Activated CD4-positive, alpha-beta T cell treated with anti-CD3 and anti-CD28 coated beads for 36 hours (primary cell): Measurements from ENCODE around the gene UBE2R2. TPM values are rescaled to one million over a fixed set of nuclear protein-coding genes. Genes with fewer than 3 reads are reported as not detected.
"Not testable (repeated sequence)": the region's sequence is repeated elsewhere in the genome, so short reads cannot be mapped to it uniquely, and the experiment has no call there.

Experiments used
- ATAC-seq: fragments of 200-7000 bp; cut with Tn5 transposase; one replicate; pipeline ENCODE4 v1.10.0; 2021; ENCODE audit warnings: mild to moderate bottlenecking, moderate library complexity
- CTCF ChIA-PET: fragments of 350-600 bp; sonication (Branson Sonifier 250); formaldehyde crosslinking; loops from one replicate; lab custom pipeline; 2021; ENCODE audit warnings: antibody characterized with exemption; lab: Charles Lee
- POLR2A ChIA-PET: fragments of 350-600 bp; sonication (Branson Sonifier 250); formaldehyde crosslinking; loops from one replicate; lab custom pipeline; 2021; ENCODE audit warnings: antibody characterized with exemption, inconsistent platforms; lab: Charles Lee
- DNase-seq: peaks from one replicate; pipeline ENCODE4 v3.0.0-alpha.2; 2020
- H3K27ac Mint-ChIP-seq: one replicate; pipeline ENCODE4 v1.8.0; 2021; ENCODE audit warnings: mixed read lengths
- H3K27me3 Mint-ChIP-seq: one replicate; pipeline ENCODE4 v1.8.0; 2021; ENCODE audit warnings: mixed read lengths
- H3K36me3 Mint-ChIP-seq: one replicate; pipeline ENCODE4 v1.8.0; 2021; ENCODE audit warnings: low read depth, mixed read lengths
- H3K4me1 Mint-ChIP-seq: one replicate; pipeline ENCODE4 v1.8.0; 2021; ENCODE audit warnings: mixed read lengths
- H3K4me3 Mint-ChIP-seq: one replicate; pipeline ENCODE4 v1.8.0; 2021; ENCODE audit warnings: mild to moderate bottlenecking, moderate library complexity, mixed read lengths
- H3K9me3 Mint-ChIP-seq: one replicate; pipeline ENCODE4 v1.8.0; 2021; ENCODE audit warnings: low read depth, mixed read lengths
- intact Hi-C, 2 experiments: fragments of 100-400 bp; cut with DNase I in 1 of 2; cut with micrococcal nuclease in 1 of 2; formaldehyde crosslinking; loops; one replicate each; pipeline versions ENCODE4 v1.14.2 to v1.15.1; 2022 to 2024; cut with DNase I, micrococcal nuclease
- total RNA-seq, 2 experiments: library from RNA; stranded (reverse); gene quantifications; one replicate each; pipeline ENCODE4 v1.2.3, GENCODE V29; 2021

UBE2R2 gene
- total RNA-seq, 2 experiments from 2014 or later: 47.7 to 49.5 TPM

- CTCF ChIA-PET: interaction anchor here (0.7 to 1.4 kb wide), 6 partner anchors 15 to 56 kb away, joined by 3 to 5 read pairs (median 3); no protein-coding TSS in a partner anchor
- ATAC-seq (no peak), DNase-seq (no peak)
- no peaks in the 10 kb centered on the region for H3K9me3 Mint-ChIP-seq
- peaks cover 57% of the 10 kb centered on the region for H3K4me1 Mint-ChIP-seq
- POLR2A ChIA-PET: no interaction called here
- no peak overlapping the region for H3K27ac Mint-ChIP-seq
- H3K4me3 Mint-ChIP-seq: no peak overlapping the region
- intact Hi-C loops: no loop called here
- H3K27me3 Mint-ChIP-seq: no peaks in the 10 kb centered on the region
- peaks cover 19% of the 10 kb centered on the region for H3K36me3 Mint-ChIP-seq
Observed at GRCh38 chr9:33843312-33843961, 26.5 kb downstream of the UBE2R2 start.

GRCh38 chr9:33846231-33846630, 29.3 kb downstream of the UBE2R2 start:
- Mint-ChIP-seq H3K36me3 (peaks cover 14% of the 10 kb centered on the region), H3K9me3 (no peaks in the 10 kb centered on the region), H3K4me1 (peaks cover 51% of the 10 kb centered on the region), H3K27me3 (no peaks in the 10 kb centered on the region), H3K4me3 (no peak overlapping the region), H3K27ac (no peak overlapping the region)
- POLR2A ChIA-PET: no interaction called here
- no peak for DNase-seq
- ATAC-seq: no peak
- intact Hi-C loops: no loop called here
- CTCF ChIA-PET: no interaction called here

DNA sequence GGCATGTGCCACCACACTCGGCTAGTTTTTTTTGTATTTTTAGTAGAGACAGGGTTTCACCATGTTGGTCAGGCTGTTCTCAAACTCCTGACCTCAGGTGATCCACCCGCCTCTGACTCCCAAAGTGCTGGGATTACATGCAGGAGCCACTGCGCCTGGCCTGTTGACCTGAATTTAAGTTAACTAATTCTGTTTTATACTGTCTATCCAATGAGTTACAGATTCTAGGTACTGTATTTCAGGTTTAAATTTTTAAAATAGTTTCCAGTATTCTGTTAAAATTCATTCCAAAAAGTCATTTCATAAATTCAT, 30.9 kb downstream of the UBE2R2 start:
- peaks cover 40% of the 10 kb centered on the region for H3K4me1 Mint-ChIP-seq
- ATAC-seq: not testable (repeated sequence)

GRCh38 chr9:33850267-33850629, 33.3 kb downstream of the UBE2R2 start:
- intact Hi-C loops: no loop called here
- no peak for DNase-seq
- peaks cover 42% of the 10 kb centered on the region for H3K4me1 Mint-ChIP-seq
- H3K9me3 Mint-ChIP-seq: no peaks in the 10 kb centered on the region
- H3K27ac Mint-ChIP-seq: no peak overlapping the region
- ATAC-seq: no peak
- H3K36me3 Mint-ChIP-seq: peaks cover 7% of the 10 kb centered on the region
- CTCF ChIA-PET: interaction anchor here (0.9 to 4.7 kb wide), 5 partner anchors 8 to 63 kb away, joined by 3 to 27 read pairs (median 3); partner anchors contain the start of gene UBE2R2
- POLR2A ChIA-PET: no interaction called here
- no peak overlapping the region for H3K4me3 Mint-ChIP-seq
- no peaks in the 10 kb centered on the region for H3K27me3 Mint-ChIP-seq

More for the DNA sequence above, 30.9 kb downstream of the UBE2R2 start:
- CTCF ChIA-PET: interaction anchor here (1.5 to 4.7 kb wide), 2 partner anchors 12 to 33 kb away, joined by 3 to 27 read pairs; partner anchors contain the start of gene UBE2R2
- peaks cover 14% of the 10 kb centered on the region for H3K36me3 Mint-ChIP-seq
- POLR2A ChIA-PET, H3K9me3 Mint-ChIP-seq, H3K27me3 Mint-ChIP-seq, intact Hi-C loops, DNase-seq, H3K27ac Mint-ChIP-seq, H3K4me3 Mint-ChIP-seq: not testable (repeated sequence)

- no peaks in the 10 kb centered on the region for H3K27me3 Mint-ChIP-seq
- intact Hi-C loops: no loop called here
- ChIA-PET POLR2A (no interaction called here), CTCF (interaction anchor here (1.2 to 4.7 kb wide), 3 partner anchors 34 to 39 kb away, joined by 3 to 27 read pairs (median 3); partner anchors contain the start of gene UBE2R2)
- no peaks in the 10 kb centered on the region for H3K9me3 Mint-ChIP-seq
- no peak for DNase-seq
- no peak overlapping the region for H3K4me3 Mint-ChIP-seq
- ATAC-seq: no peak
- no peak overlapping the region for H3K27ac Mint-ChIP-seq
- peaks cover 45% of the 10 kb centered on the region for H3K4me1 Mint-ChIP-seq
- H3K36me3 Mint-ChIP-seq: peaks cover 9% of the 10 kb centered on the region
Observed at GRCh38 chr9:33850677-33851076, 33.7 kb downstream of the UBE2R2 start.

- no peak overlapping the region for H3K4me3 Mint-ChIP-seq
- H3K4me1 Mint-ChIP-seq: peaks cover 45% of the 10 kb centered on the region
- ATAC-seq (no peak), DNase-seq (no peak)
- peak overlapping the region; percentile 58 for H3K27ac Mint-ChIP-seq
- ChIA-PET CTCF (interaction anchor here (4.7 kb wide), 1 partner anchor 36 kb away, joined by 27 read pairs; the partner anchor contains the start of gene UBE2R2), POLR2A (no interaction called here)
- no peaks in the 10 kb centered on the region for H3K27me3 Mint-ChIP-seq
- peaks cover 7% of the 10 kb centered on the region for H3K36me3 Mint-ChIP-seq
- intact Hi-C loops: no loop called here
- H3K9me3 Mint-ChIP-seq: no peaks in the 10 kb centered on the region
Observed at GRCh38 chr9:33851301-33851700, 34.3 kb downstream of the UBE2R2 start.

DNA sequence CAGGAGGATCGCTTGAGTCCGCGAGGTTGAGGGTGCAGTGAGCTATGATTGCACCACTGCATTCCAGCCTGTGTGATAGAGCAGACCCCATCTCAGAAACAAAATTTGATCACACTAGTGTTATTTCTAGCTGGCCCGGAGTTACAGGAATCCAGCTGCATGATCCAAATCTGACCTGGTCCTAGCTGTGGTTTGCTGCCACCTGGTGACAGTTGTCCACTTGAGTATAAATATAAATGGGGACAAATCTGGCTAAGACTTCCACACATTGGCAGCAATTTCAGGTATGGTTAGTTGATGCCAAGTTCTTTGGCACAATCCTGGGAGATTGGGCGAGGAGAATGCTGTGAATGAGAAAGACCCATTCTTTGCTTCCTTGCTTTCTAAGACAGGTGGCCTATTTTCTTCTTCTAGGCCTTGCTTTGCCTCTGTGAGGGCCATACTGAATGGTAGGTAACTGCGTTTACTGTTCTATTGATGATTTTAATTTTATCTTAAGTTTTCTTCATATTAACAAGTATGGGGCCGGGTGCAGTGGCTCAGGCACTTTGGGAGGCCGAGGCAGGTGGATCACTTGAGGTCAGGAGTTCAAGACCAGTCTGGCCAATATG, 35.4 kb downstream of the UBE2R2 start:
- DNase-seq (peak; percentile 63), ATAC-seq (peak; percentile 58)
- CTCF ChIA-PET: interaction anchor here (0.5 to 1.1 kb wide), 3 partner anchors 38 to 724 kb away, joined by 3 to 17 read pairs (median 4); no protein-coding TSS in a partner anchor
- POLR2A ChIA-PET: no interaction called here
- Mint-ChIP-seq H3K27ac (no peak overlapping the region), H3K4me3 (no peak overlapping the region), H3K9me3 (no peaks in the 10 kb centered on the region), H3K36me3 (peaks cover 6% of the 10 kb centered on the region), H3K4me1 (peaks cover 41% of the 10 kb centered on the region), H3K27me3 (no peaks in the 10 kb centered on the region)
- intact Hi-C loops: loop anchor here (1.0 kb wide), 2 partner anchors 38 to 39 kb away; no protein-coding TSS in a partner anchor

DNA sequence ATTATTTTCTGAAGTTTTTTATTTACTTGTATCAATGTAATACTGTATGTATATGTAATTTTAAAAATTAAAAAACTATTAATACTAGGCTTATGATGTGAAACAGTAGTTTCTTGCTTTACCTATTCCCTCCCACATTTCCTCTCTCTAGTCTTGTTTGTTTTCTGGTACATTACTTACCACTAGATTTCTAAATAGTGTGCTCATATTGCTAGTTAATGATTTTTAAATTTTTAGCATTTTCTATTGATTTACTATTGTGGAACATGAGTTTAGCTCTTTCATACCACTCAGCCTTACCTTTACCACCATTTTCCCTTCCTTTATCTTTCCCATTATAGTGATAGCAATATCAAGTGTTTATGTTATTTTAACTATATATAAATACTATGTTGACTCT, 39.3 kb downstream of the UBE2R2 start:
- ChIA-PET POLR2A (no interaction called here), CTCF (interaction anchor here (0.6 to 1.1 kb wide), 4 partner anchors 9 to 42 kb away, joined by 3 read pairs; no protein-coding TSS in a partner anchor)
- H3K27me3 Mint-ChIP-seq: no peaks in the 10 kb centered on the region
- DNase-seq: no peak
- intact Hi-C loops: no loop called here
- no peaks in the 10 kb centered on the region for H3K9me3 Mint-ChIP-seq
- no peak overlapping the region for H3K27ac Mint-ChIP-seq
- H3K4me1 Mint-ChIP-seq: peaks cover 32% of the 10 kb centered on the region
- no peak for ATAC-seq
- peaks cover 6% of the 10 kb centered on the region for H3K36me3 Mint-ChIP-seq
- no peak overlapping the region for H3K4me3 Mint-ChIP-seq

- Mint-ChIP-seq H3K9me3 (no peaks in the 10 kb centered on the region), H3K4me3 (no peak overlapping the region), H3K4me1 (peaks cover 28% of the 10 kb centered on the region), H3K36me3 (peaks cover 7% of the 10 kb centered on the region), H3K27ac (no peak overlapping the region), H3K27me3 (no peaks in the 10 kb centered on the region)
- intact Hi-C loops: loop anchor here in 1 of 2 experiments (2.0 kb wide), 1 partner anchor 22 kb away; no protein-coding TSS in a partner anchor
- ATAC-seq (no peak), DNase-seq (no peak)
- CTCF ChIA-PET: interaction anchor here (0.7 to 1.3 kb wide), 3 partner anchors 9 to 15 kb away, joined by 3 to 4 read pairs (median 3); no protein-coding TSS in a partner anchor
- POLR2A ChIA-PET: no interaction called here
Observed at GRCh38 chr9:33858423-33858822, 41.5 kb downstream of the UBE2R2 start.

GRCh38 chr9:33860200-33860871, 43.4 kb downstream of the UBE2R2 start:
- H3K27me3 Mint-ChIP-seq: no peaks in the 10 kb centered on the region
- H3K9me3 Mint-ChIP-seq: no peaks in the 10 kb centered on the region
- H3K4me3 Mint-ChIP-seq: no peak overlapping the region
- ChIA-PET POLR2A (no interaction called here), CTCF (no interaction called here)
- intact Hi-C loops: no loop called here
- no peak overlapping the region for H3K27ac Mint-ChIP-seq
- peaks cover 7% of the 10 kb centered on the region for H3K36me3 Mint-ChIP-seq
- DNase-seq (no peak), ATAC-seq (no peak)
- peaks cover 18% of the 10 kb centered on the region for H3K4me1 Mint-ChIP-seq

GRCh38 chr9:33861917-33862453, 45.0 kb downstream of the UBE2R2 start:
- DNase-seq (no peak), ATAC-seq (no peak)
- H3K9me3 Mint-ChIP-seq: no peaks in the 10 kb centered on the region
- ChIA-PET CTCF (interaction anchor here (1.2 kb wide), 1 partner anchor 48 kb away, joined by 3 read pairs; no protein-coding TSS in a partner anchor), POLR2A (no interaction called here)
- H3K27ac Mint-ChIP-seq: no peak overlapping the region
- H3K36me3 Mint-ChIP-seq: peaks cover 10% of the 10 kb centered on the region
- H3K4me1 Mint-ChIP-seq: peaks cover 19% of the 10 kb centered on the region
- intact Hi-C loops: no loop called here
- H3K27me3 Mint-ChIP-seq: no peaks in the 10 kb centered on the region
- no peak overlapping the region for H3K4me3 Mint-ChIP-seq
